Duodenal mucosa (tissue), 2 donors: ENCODE results near the gene CEMP1.

Source experiments
- H3K27ac ChIP-seq: one replicate; pipeline ENCODE4 v1.7.0; 2013; ENCODE audit warnings: low read depth, low read length
- H3K27me3 ChIP-seq, 2 donors: one replicate each; pipeline ENCODE4 v1.7.0; 2013; ENCODE audit warnings: low read length in 2 of 2, control low read depth in 1 of 2; ENCODE audit not compliant: insufficient read depth in 2 of 2, control insufficient read depth in 1 of 2
- H3K36me3 ChIP-seq, 2 donors: one replicate each; pipeline ENCODE4 v1.7.0; 2013; ENCODE audit warnings: low read length in 2 of 2, control low read depth in 1 of 2; ENCODE audit not compliant: insufficient read depth in 2 of 2, control insufficient read depth in 1 of 2
- H3K4me1 ChIP-seq, 2 donors: one replicate each; pipeline ENCODE4 v1.7.0; 2013; ENCODE audit warnings: low read length in 2 of 2, control low read depth in 1 of 2; ENCODE audit not compliant: insufficient read depth in 2 of 2, control insufficient read depth in 1 of 2
- H3K4me3 ChIP-seq, 2 donors: one replicate each; pipeline ENCODE4 v1.7.0; 2013; ENCODE audit warnings: low read length in 2 of 2, low read depth in 1 of 2
- H3K9ac ChIP-seq, 2 donors: one replicate each; pipeline ENCODE4 v1.7.0; 2013; ENCODE audit warnings: low read length in 2 of 2, low read depth in 1 of 2
- H3K9me3 ChIP-seq, 2 donors: one replicate each; pipeline ENCODE4 v1.7.0; 2013; ENCODE audit warnings: low read length in 2 of 2, control low read depth in 1 of 2; ENCODE audit not compliant: control insufficient read depth in 1 of 2

CEMP1 gene

GRCh38 chr16:2484898-2485508, 46.2 kb downstream of the CEMP1 start:
- Histone ChIP-seq H3K27me3 (no peaks in the 10 kb centered on the region), H3K4me3 (no peak overlapping the region), H3K36me3 (no peaks in the 10 kb centered on the region), H3K4me1 (peaks cover 4 to 27% of the 10 kb centered on the region in 2 donors), H3K27ac (no peak overlapping the region), H3K9ac (no peak overlapping the region), H3K9me3 (no peaks in the 10 kb centered on the region)

- Histone ChIP-seq H3K36me3 (no peaks in the 10 kb centered on the region), H3K4me1 (peaks cover 4 to 27% of the 10 kb centered on the region in 2 donors), H3K27ac (no peak overlapping the region), H3K9ac (no peak overlapping the region), H3K9me3 (no peaks in the 10 kb centered on the region), H3K27me3 (no peaks in the 10 kb centered on the region), H3K4me3 (no peak overlapping the region)
Measured at GRCh38 chr16:2483939-2484897, 47.0 kb downstream of the CEMP1 start.

GRCh38 chr16:2482708-2483534, 48.3 kb downstream of the CEMP1 start:
- Histone ChIP-seq H3K4me1 (peaks cover 4 to 27% of the 10 kb centered on the region in 2 donors), H3K4me3 (no peak overlapping the region), H3K9ac (no peak overlapping the region), H3K27me3 (no peaks in the 10 kb centered on the region), H3K9me3 (no peaks in the 10 kb centered on the region), H3K27ac (no peak overlapping the region), H3K36me3 (no peaks in the 10 kb centered on the region)

DNA sequence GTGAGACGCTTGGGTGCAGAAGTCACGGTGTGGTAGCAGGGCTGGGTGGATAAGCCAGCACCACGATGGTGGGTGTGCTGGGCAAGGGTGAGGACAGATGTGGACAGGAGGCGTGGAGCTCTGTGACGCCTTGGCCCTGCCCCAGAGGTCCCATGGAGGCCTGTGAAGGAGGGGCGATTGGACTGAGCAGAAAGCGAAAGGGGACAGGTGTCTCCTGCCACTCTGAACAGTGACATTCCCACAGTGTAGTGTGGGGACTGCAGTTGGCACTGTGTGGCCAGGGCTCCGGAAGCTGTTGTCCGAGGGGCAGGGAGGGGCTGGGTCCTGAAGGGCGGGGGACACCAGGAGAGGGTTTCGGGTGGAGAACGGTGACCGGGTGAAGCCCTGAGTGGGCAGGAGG, 49.0 kb downstream of the CEMP1 start:
- Histone ChIP-seq H3K4me3 (no peak overlapping the region), H3K36me3 (no peaks in the 10 kb centered on the region), H3K27ac (peak overlapping the region; percentile 10)

DNA sequence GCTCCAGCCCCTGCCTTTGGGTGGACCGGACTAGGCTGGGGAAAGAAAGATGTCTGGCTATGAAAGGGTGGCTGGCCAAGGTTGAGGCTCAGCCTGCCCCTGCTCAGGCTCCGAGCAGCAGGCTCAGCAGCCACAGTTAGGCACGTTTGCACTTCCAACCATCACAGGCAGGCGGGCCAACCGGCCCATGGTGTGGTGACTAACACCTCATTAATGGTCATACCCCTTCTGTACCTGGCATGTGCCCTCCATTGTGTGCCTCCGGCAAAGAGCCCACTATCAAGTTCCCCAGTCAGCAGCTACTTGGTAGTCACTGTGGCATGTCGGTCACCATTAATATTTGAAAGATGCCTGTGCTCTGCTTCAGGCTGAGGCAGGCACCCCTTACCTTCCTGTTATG, 49.5 kb downstream of the CEMP1 start:
- no peaks in the 10 kb centered on the region for H3K27me3 ChIP-seq
- H3K36me3 ChIP-seq = no peaks in the 10 kb centered on the region
- H3K9ac ChIP-seq = no peak overlapping the region
- no peak overlapping the region for H3K4me3 ChIP-seq
- peaks cover 0 to 24% of the 10 kb centered on the region in 2 donors for H3K4me1 ChIP-seq
- H3K9me3 ChIP-seq = no peaks in the 10 kb centered on the region
- H3K27ac ChIP-seq = no peak overlapping the region

More for the DNA sequence above, 49.0 kb downstream of the CEMP1 start:
- peaks cover 4 to 24% of the 10 kb centered on the region in 2 donors for H3K4me1 ChIP-seq
- no peaks in the 10 kb centered on the region for H3K27me3 ChIP-seq
- H3K9ac ChIP-seq = no peak overlapping the region
- no peaks in the 10 kb centered on the region for H3K9me3 ChIP-seq

GRCh38 chr16:2480948-2481347, 50.3 kb downstream of the CEMP1 start:
- H3K9ac ChIP-seq = no peak overlapping the region
- no peaks in the 10 kb centered on the region for H3K9me3 ChIP-seq
- H3K27me3 ChIP-seq = no peaks in the 10 kb centered on the region
- no peak overlapping the region for H3K27ac ChIP-seq
- no peaks in the 10 kb centered on the region for H3K36me3 ChIP-seq
- H3K4me3 ChIP-seq = no peak overlapping the region
- H3K4me1 ChIP-seq = peaks cover 3 to 27% of the 10 kb centered on the region in 2 donors
